PC-3 (cell line): ENCODE measurements around the gene TRIM71.

ENCODE experiments used
- CTCF ChIP-seq: fragments of 300-600 bp; sonication (generic); conservative IDR thresholded peaks from 2 replicates; pipeline ENCODE4 v1.5.1; 2017; ENCODE audit warnings: antibody characterized with exemption, low read depth, mild to moderate bottlenecking, low read length
- EZH2 ChIP-seq: fragments of 300-600 bp; sonication (generic); IDR thresholded peaks from one replicate; pipeline ENCODE4 v1.6.1; 2017; ENCODE audit warnings: antibody characterized with exemption, mild to moderate bottlenecking, low read length; ENCODE audit not compliant: unreplicated experiment
- EZH2phosphoT487 ChIP-seq: fragments of 300-600 bp; sonication (generic); IDR thresholded peaks from 2 replicates; pipeline ENCODE4 v1.6.1; 2018; ENCODE audit warnings: mild to moderate bottlenecking, antibody characterized with exemption, low read length, borderline replicate concordance

GRCh38 chr3:32821686-32822296, 4.0 kb downstream of the TRIM71 start:
- TF ChIP-seq CTCF = no peak
- no peak for TF ChIP-seq EZH2
- no peak for TF ChIP-seq EZH2phosphoT487
